Measurements from ENCODE around the gene COL8A2.
"Not testable (repeated sequence)": the region's sequence is repeated elsewhere in the genome, so short reads cannot be mapped to it uniquely, and the experiment has no call there.

The COL8A2 gene

GRCh38 chr1:36162680-36163239 lies 37.7 kb upstream of the COL8A2 start:
- CTCF ChIA-PET = interaction anchor here (2.3 to 4.6 kb wide), 3 partner anchors 7 to 25 kb away, joined by 6 to 39 read pairs (median 14); partner anchors contain the start of gene TRAPPC3
- no peak for DNase-seq (ENCODE audit: low read depth, low spot score)
- TF ChIP-seq, protein P1, sequence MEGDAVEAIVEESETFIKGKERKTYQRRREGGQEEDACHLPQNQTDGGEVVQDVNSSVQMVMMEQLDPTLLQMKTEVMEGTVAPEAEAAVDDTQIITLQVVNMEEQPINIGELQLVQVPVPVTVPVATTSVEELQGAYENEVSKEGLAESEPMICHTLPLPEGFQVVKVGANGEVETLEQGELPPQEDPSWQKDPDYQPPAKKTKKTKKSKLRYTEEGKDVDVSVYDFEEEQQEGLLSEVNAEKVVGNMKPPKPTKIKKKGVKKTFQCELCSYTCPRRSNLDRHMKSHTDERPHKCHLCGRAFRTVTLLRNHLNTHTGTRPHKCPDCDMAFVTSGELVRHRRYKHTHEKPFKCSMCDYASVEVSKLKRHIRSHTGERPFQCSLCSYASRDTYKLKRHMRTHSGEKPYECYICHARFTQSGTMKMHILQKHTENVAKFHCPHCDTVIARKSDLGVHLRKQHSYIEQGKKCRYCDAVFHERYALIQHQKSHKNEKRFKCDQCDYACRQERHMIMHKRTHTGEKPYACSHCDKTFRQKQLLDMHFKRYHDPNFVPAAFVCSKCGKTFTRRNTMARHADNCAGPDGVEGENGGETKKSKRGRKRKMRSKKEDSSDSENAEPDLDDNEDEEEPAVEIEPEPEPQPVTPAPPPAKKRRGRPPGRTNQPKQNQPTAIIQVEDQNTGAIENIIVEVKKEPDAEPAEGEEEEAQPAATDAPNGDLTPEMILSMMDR (IDR thresholded peaks at IDR 0.05; ENCODE audit: insufficient read depth, low read length, missing control alignments) = no peak
- H3K4me3 ChIP-seq (ENCODE audit: low read depth, low read length) = no peak overlapping the region
- POLR2A ChIA-PET = interaction anchor here (1.4 kb wide), 1 partner anchor 12 kb away, joined by 6 read pairs; no protein-coding TSS in a partner anchor

DNA sequence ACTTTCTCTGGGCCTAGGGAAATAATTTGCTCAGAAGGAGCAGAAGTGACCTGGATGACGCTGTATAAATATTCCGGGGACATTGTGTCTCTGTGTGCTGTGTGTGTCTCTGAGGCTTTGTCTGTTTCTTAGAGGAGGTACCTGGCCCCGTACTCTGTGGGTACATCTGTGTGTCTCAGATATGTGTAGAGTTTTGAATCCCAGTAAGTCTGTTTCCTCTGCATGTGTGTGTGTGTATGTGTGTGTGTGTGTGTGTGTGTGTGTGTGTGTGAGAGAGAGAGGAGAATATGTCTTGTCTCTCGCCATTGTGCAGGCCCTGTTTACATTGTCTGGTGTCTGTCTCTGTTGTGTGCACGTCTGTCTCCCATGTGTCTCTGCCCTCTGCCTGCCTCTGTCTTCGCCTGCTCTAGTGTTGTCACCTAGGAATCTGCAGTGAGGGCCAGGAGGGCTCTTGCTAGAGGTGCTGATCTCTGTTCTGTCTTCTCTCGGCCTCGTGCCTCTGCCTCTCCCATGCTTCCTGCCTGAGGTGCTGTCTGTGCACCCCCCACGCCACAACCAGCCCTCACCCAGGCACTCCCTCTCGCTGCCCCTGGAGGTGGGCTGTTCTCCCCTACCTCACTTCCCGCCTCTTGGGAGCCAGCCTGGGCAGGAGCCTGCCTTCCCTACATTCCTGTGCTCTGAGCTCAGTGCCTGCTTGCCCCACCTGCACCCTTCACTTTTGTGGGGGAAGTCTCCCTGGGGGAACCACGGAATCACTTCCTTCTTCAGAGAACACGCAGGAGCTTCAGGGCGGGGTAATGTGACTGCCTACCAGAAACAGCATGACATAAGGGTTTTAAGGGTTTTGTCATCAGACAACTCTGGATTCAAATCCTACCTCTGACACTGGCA lies 36.9 kb upstream of the COL8A2 start:
- CTCF ChIA-PET = interaction anchor here (1.1 to 4.6 kb wide), 11 partner anchors 7 to 129 kb away, joined by 3 to 39 read pairs (median 6); partner anchors contain the start of gene TRAPPC3
- DNase-seq (ENCODE audit: low read depth, low spot score) = no peak
- POLR2A ChIA-PET = interaction anchor here (1.2 to 1.5 kb wide), 3 partner anchors 9 to 26 kb away, joined by 3 to 11 read pairs (median 6); no protein-coding TSS in a partner anchor
- peak overlapping the region; percentile 19 for H3K4me3 ChIP-seq (ENCODE audit: low read depth, low read length)
- TF ChIP-seq, protein P1 (IDR thresholded peaks at IDR 0.05; ENCODE audit: insufficient read depth, low read length, missing control alignments) = no peak

GRCh38 chr1:36160949-36161485 lies 36.0 kb upstream of the COL8A2 start:
- peak overlapping the region; percentile 56 for H3K4me3 ChIP-seq (ENCODE audit: low read depth, low read length)
- CTCF ChIA-PET = interaction anchor here (0.8 to 4.6 kb wide), 19 partner anchors 8 to 139 kb away, joined by 3 to 39 read pairs (median 4); partner anchors contain the start of gene TRAPPC3
- TF ChIP-seq, protein P1 (IDR thresholded peaks at IDR 0.05; ENCODE audit: insufficient read depth, low read length, missing control alignments) = peak; percentile 33
- no peak for DNase-seq (ENCODE audit: low read depth, low spot score)
- POLR2A ChIA-PET = interaction anchor here (0.9 to 2.1 kb wide), 6 partner anchors 8 to 146 kb away, joined by 3 to 11 read pairs (median 3); partner anchors contain the start of genes SH3D21 and TRAPPC3

DNA sequence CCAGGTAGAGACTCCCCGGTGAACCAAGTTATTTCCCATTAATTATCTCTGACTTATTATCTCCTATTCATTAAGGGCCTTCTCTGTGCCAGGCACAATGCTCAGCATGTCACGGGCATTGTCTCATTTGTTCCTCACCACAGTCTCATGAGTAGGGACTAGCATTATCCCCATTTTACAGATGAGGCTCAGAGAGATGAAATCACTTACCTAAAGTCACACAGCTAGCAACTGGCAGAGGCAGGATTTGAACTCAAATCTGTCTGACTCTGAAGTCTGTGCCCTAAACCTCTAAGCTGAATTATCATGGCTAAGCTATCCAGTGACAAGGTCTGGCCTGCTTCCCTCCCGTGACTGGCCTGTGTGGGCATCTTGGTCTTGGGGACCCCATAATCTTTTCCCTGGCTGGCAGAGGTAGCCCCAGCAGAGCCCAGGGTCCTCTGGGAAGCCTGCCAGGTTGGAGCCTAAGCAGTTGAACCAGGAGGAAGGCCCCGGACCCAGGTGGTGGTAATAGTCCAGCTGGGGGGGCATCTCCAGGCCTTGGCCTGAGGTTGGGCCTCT lies 35.4 kb upstream of the COL8A2 start:
- ChIA-PET CTCF (interaction anchor here (0.8 to 4.6 kb wide), 20 partner anchors 8 to 140 kb away, joined by 3 to 39 read pairs (median 4); partner anchors contain the start of gene TRAPPC3), POLR2A (interaction anchor here (0.6 to 2.1 kb wide), 7 partner anchors 9 to 146 kb away, joined by 3 to 11 read pairs (median 3); partner anchors contain the start of genes SH3D21 and TRAPPC3)
- TF ChIP-seq, protein P1 (IDR thresholded peaks at IDR 0.05; ENCODE audit: insufficient read depth, low read length, missing control alignments) = no peak

GRCh38 chr1:36159614-36160387 lies 34.8 kb upstream of the COL8A2 start:
- TF ChIP-seq, protein P1 (IDR thresholded peaks at IDR 0.05; ENCODE audit: insufficient read depth, low read length, missing control alignments) = no peak
- DNase-seq (ENCODE audit: low read depth, low spot score) = no peak
- H3K4me3 ChIP-seq (ENCODE audit: low read depth, low read length) = peak overlapping the region; percentile 56
- ChIA-PET POLR2A (interaction anchor here (0.6 to 2.1 kb wide), 3 partner anchors 10 to 52 kb away, joined by 3 to 11 read pairs (median 3); partner anchors contain the start of gene TRAPPC3), CTCF (interaction anchor here (0.8 to 4.6 kb wide), 14 partner anchors 8 to 141 kb away, joined by 3 to 39 read pairs (median 4); partner anchors contain the start of gene TRAPPC3)

More for the DNA sequence above, 35.4 kb upstream of the COL8A2 start:
- peak overlapping the region; percentile 56 for H3K4me3 ChIP-seq (ENCODE audit: low read depth, low read length)
- DNase-seq (ENCODE audit: low read depth, low spot score) = no peak

- DNase-seq (ENCODE audit: low read depth, low spot score); POLR2A ChIA-PET: not testable (repeated sequence)
- CTCF ChIA-PET = interaction anchor here (1.1 to 4.6 kb wide), 3 partner anchors 9 to 142 kb away, joined by 4 to 39 read pairs (median 25); partner anchors contain the start of gene TRAPPC3
- peak overlapping the region; percentile 97 for H3K4me3 ChIP-seq (ENCODE audit: low read depth, low read length)
Measured at GRCh38 chr1:36158827-36159252, 33.8 kb upstream of the COL8A2 start.
